T-cell (primary cell): ENCODE measurements around the gene CYS1. TPM values are rescaled to one million over a fixed set of nuclear protein-coding genes. Genes with fewer than 3 reads are reported as not detected.
"Not testable (repeated sequence)": the region's sequence is repeated elsewhere in the genome, so short reads cannot be mapped to it uniquely, and the experiment has no call there.

ENCODE experiments used
- ATAC-seq, 4 experiments: fragments of 200-7000 bp in 3 of 4; fragments of 150-1000 bp in 1 of 4; cut with Tn5 transposase; replicated peaks in 1 of 4; 1 replicate in 3 of 4; 2 replicates in 1 of 4; pipeline ENCODE4 v1.10.0; 2021; ENCODE audit warnings: moderate library complexity in 3 of 4, mild to moderate bottlenecking in 2 of 4, moderate number of reproducible peaks in 1 of 4
- CTCF ChIA-PET, 2 donors: fragments of 300-600 bp; sonication (Branson Sonifier 250); formaldehyde crosslinking; loops; one replicate each; lab custom pipeline; 2022; ENCODE audit warnings: antibody characterized with exemption in 2 of 2; lab: Charles Lee
- POLR2A ChIA-PET, 2 donors: fragments of 300-600 bp; sonication (Branson Sonifier 250); formaldehyde crosslinking; loops; one replicate each; lab custom pipeline; 2022; ENCODE audit warnings: antibody characterized with exemption in 2 of 2; lab: Charles Lee
- DNase-seq, 35 experiments: peaks; one replicate each; pipeline versions ENCODE4 v3.0.0 to v3.0.0-alpha.2; 2013 to 2023
- H3K27ac ChIP-seq: one replicate; pipeline ENCODE4 v1.5.1; 2013; ENCODE audit warnings: low read length
- H3K27me3 ChIP-seq, 2 experiments: replicated peaks in 1 of 2; 1 replicate in 1 of 2; 2 replicates in 1 of 2; pipeline versions ENCODE4 v1.6.1 to v1.7.0; 2013; ENCODE audit warnings: low read length in 1 of 2, mixed read lengths in 1 of 2; ENCODE audit not compliant: control insufficient read depth in 2 of 2, insufficient read depth in 2 of 2; ENCODE audit errors: extremely low read depth in 1 of 2
- H3K36me3 ChIP-seq, 2 donors: 1 replicate in 1 of 2; 2 replicates in 1 of 2; pipeline versions ENCODE4 v1.6.1 to v1.7.0; 2013; ENCODE audit warnings: low read length in 1 of 2; ENCODE audit not compliant: control insufficient read depth in 2 of 2, insufficient read depth in 1 of 2; ENCODE audit errors: extremely low read depth in 1 of 2
- H3K4me1 ChIP-seq, 2 experiments: 1 replicate in 1 of 2; 2 replicates in 1 of 2; pipeline versions ENCODE4 v1.6.1 to v1.7.0; 2013; ENCODE audit warnings: low read length in 2 of 2, mixed read lengths in 1 of 2; ENCODE audit not compliant: insufficient read depth in 2 of 2, control insufficient read depth in 1 of 2; ENCODE audit errors: extremely low read depth in 1 of 2
- H3K4me3 ChIP-seq, 2 donors: 1 replicate in 1 of 2; 2 replicates in 1 of 2; pipeline versions ENCODE4 v1.5.1 to v1.7.0; 2013; ENCODE audit warnings: mild to moderate bottlenecking in 2 of 2, low read length in 1 of 2, moderate library complexity in 1 of 2; ENCODE audit not compliant: control insufficient read depth in 1 of 2; ENCODE audit errors: extremely low read depth in 1 of 2
- H3K9me3 ChIP-seq: 2 replicates; pipeline ENCODE4 v1.7.0; 2013
- H3K27ac Mint-ChIP-seq, 2 donors: one replicate each; pipeline ENCODE4 v1.8.0; 2020 to 2021; ENCODE audit warnings: mild to moderate bottlenecking in 2 of 2, mixed read lengths in 2 of 2
- H3K27me3 Mint-ChIP-seq, 2 donors: one replicate each; pipeline ENCODE4 v1.8.0; 2021 to 2022; ENCODE audit warnings: mixed read lengths in 2 of 2
- H3K36me3 Mint-ChIP-seq: one replicate; pipeline ENCODE4 v1.8.0; 2021; ENCODE audit warnings: mixed read lengths
- H3K4me1 Mint-ChIP-seq, 3 donors: one replicate each; pipeline ENCODE4 v1.8.0; 2020 to 2022; ENCODE audit warnings: mixed read lengths in 3 of 3, mild to moderate bottlenecking in 1 of 3
- H3K4me3 Mint-ChIP-seq, 3 donors: one replicate each; pipeline ENCODE4 v1.8.0; 2020 to 2022; ENCODE audit warnings: mild to moderate bottlenecking in 3 of 3, mixed read lengths in 3 of 3, moderate library complexity in 3 of 3
- H3K9me3 Mint-ChIP-seq, 3 donors: one replicate each; pipeline ENCODE4 v1.8.0; 2020 to 2022; ENCODE audit warnings: mixed read lengths in 3 of 3
- WGBS: methylation state at CpG from one replicate; pipeline ENCODE4 v1.1.5; 2013; ENCODE audit warnings: missing lambda C conversion rate; ENCODE audit not compliant: insufficient coverage; 5-methylcytosine and 5-hydroxymethylcytosine counted together
- total RNA-seq, 35 experiments: library from RNA in 6 of 35; stranded (reverse) in 6 of 35; fragments of 120-200 nt in 1 of 35; gene quantifications; one replicate each; pipeline versions ENCODE4 v1.2.1 to v1.2.4 and lab custom pipeline; 2013 to 2026

Gene CYS1
- total RNA-seq, 5 donors from 2014 or later (not counting 1 experiment from before 2014, with no cell fraction given) = not detected

DNA sequence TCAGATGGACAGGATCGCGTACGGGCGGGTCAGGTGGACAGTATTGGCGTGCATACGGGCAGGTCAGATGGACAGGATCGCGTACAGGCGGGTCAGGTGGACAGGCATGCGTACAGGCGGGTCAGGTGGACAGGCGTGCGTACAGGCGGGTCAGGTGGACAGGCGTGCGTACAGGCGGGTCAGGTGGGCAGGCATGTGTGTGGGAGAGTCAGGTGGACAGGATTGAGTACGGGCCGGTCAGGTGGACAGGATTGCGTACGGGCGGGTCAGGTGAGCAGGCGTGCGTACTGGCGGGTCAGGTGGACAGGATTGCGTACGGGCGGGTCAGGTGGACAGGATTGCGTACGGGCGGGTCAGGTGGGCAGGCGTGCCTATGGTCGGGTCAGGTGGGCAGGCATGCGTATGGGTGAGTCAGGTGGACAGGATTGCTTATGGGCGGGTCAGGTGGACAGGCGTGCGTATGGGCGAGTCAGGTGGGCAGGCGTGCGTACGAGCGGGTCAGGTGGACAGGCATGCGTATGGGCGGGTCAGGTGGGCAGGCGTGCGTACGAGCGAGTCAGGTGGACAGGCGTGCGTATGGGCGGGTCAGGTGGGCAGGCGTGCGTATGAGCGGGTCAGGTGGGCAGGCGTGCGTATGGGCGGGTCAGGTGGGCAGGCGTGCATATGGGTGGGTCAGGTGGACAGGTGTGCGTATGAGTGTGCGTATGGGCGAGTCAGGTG is 68.4 kb downstream of the CYS1 start:
- H3K27ac ChIP-seq, CTCF ChIA-PET, H3K36me3 ChIP-seq, ATAC-seq, DNase-seq, H3K27ac Mint-ChIP-seq, H3K4me1 Mint-ChIP-seq, H3K4me3 Mint-ChIP-seq, H3K9me3 Mint-ChIP-seq, H3K36me3 Mint-ChIP-seq, POLR2A ChIA-PET, H3K4me3 ChIP-seq, H3K4me1 ChIP-seq, H3K9me3 ChIP-seq: not testable (repeated sequence)
- peaks cover 0 to 28% of the 10 kb centered on the region in 2 experiments for H3K27me3 ChIP-seq
- peaks cover 6 to 16% of the 10 kb centered on the region in 2 donors for H3K27me3 Mint-ChIP-seq
- WGBS = 92% methylated on average over 31 of the region's 61 CpGs

GRCh38 chr2:10010861-10011605 is 69.2 kb downstream of the CYS1 start:
- H3K27ac ChIP-seq, H3K4me3 ChIP-seq, H3K9me3 ChIP-seq, DNase-seq, H3K27ac Mint-ChIP-seq, H3K9me3 Mint-ChIP-seq, H3K4me1 ChIP-seq, ATAC-seq, CTCF ChIA-PET, H3K4me1 Mint-ChIP-seq, H3K36me3 Mint-ChIP-seq, H3K4me3 Mint-ChIP-seq, POLR2A ChIA-PET, H3K36me3 ChIP-seq: not testable (repeated sequence)
- peaks cover 0 to 28% of the 10 kb centered on the region in 2 experiments for H3K27me3 ChIP-seq
- WGBS = 96% methylated on average over 50 of the region's 52 CpGs
- peaks cover 6 to 21% of the 10 kb centered on the region in 2 donors for H3K27me3 Mint-ChIP-seq

- ATAC-seq (no peak), DNase-seq (no peak)
- Mint-ChIP-seq H3K9me3 (no peaks in the 10 kb centered on the region), H3K4me3 (no peak overlapping the region), H3K36me3 (no peaks in the 10 kb centered on the region), H3K4me1 (peaks cover 0 to 1% (median 0%) of the 10 kb centered on the region in 3 donors), H3K27me3 (peaks cover 6 to 26% of the 10 kb centered on the region in 2 donors), H3K27ac (no peak overlapping the region)
- H3K27me3 ChIP-seq = peaks cover 0 to 29% of the 10 kb centered on the region in 2 experiments
- no peaks in the 10 kb centered on the region for H3K4me1 ChIP-seq
- 93% methylated on average over 33 of the region's 36 CpGs for WGBS
- no peak overlapping the region for H3K27ac ChIP-seq
- CTCF ChIA-PET = no interaction called here
- H3K9me3 ChIP-seq = no peaks in the 10 kb centered on the region
- no peaks in the 10 kb centered on the region for H3K36me3 ChIP-seq
- no peak overlapping the region for H3K4me3 ChIP-seq
- POLR2A ChIA-PET = no interaction called here
Measured at GRCh38 chr2:10009811-10010781, 70.1 kb downstream of the CYS1 start.

GRCh38 chr2:10009271-10009810 is 70.9 kb downstream of the CYS1 start:
- ATAC-seq = no peak
- Mint-ChIP-seq H3K27ac (no peak overlapping the region), H3K9me3 (no peaks in the 10 kb centered on the region), H3K27me3 (peaks cover 6 to 26% of the 10 kb centered on the region in 2 donors), H3K36me3 (no peaks in the 10 kb centered on the region), H3K4me3 (no peak overlapping the region), H3K4me1 (peaks cover 0 to 1% (median 0%) of the 10 kb centered on the region in 3 donors)
- POLR2A ChIA-PET = interaction anchor here in 1 of 2 donors (0.7 kb wide), 1 partner anchor 510 kb away, joined by 3 read pairs; no protein-coding TSS in a partner anchor
- Histone ChIP-seq H3K4me3 (no peak overlapping the region), H3K36me3 (no peaks in the 10 kb centered on the region), H3K27me3 (peaks cover 0 to 29% of the 10 kb centered on the region in 2 experiments), H3K4me1 (no peaks in the 10 kb centered on the region), H3K27ac (no peak overlapping the region), H3K9me3 (no peaks in the 10 kb centered on the region)
- WGBS = 95% methylated on average over 12 of the region's 19 CpGs
- DNase-seq = no peak
- CTCF ChIA-PET = interaction anchor here in 1 of 2 donors (1.5 kb wide), 1 partner anchor 25 kb away, joined by 5 read pairs; no protein-coding TSS in a partner anchor

- peaks cover 6 to 26% of the 10 kb centered on the region in 2 donors for H3K27me3 Mint-ChIP-seq
- Histone ChIP-seq H3K36me3 (no peaks in the 10 kb centered on the region), H3K27me3 (peaks cover 0 to 29% of the 10 kb centered on the region in 2 experiments), H3K4me1 (no peaks in the 10 kb centered on the region), H3K9me3 (no peaks in the 10 kb centered on the region), H3K4me3 (no peak overlapping the region), H3K27ac (no peak overlapping the region)
- WGBS = 80% methylated on average over 3 of the region's 9 CpGs
- H3K36me3 Mint-ChIP-seq = no peaks in the 10 kb centered on the region
- DNase-seq (no peak), ATAC-seq (no peak)
- no peak overlapping the region for H3K27ac Mint-ChIP-seq
- peaks cover 0 to 1% (median 0%) of the 10 kb centered on the region in 3 donors for H3K4me1 Mint-ChIP-seq
- H3K9me3 Mint-ChIP-seq = no peaks in the 10 kb centered on the region
- H3K4me3 Mint-ChIP-seq = no peak overlapping the region
- ChIA-PET CTCF (interaction anchor here in 1 of 2 donors (1.5 kb wide), 1 partner anchor 24 kb away, joined by 5 read pairs; no protein-coding TSS in a partner anchor), POLR2A (interaction anchor here in 1 of 2 donors (0.7 kb wide), 1 partner anchor 509 kb away, joined by 3 read pairs; no protein-coding TSS in a partner anchor)
Measured at GRCh38 chr2:10008809-10009176, 71.4 kb downstream of the CYS1 start.
